GM21619 (cell line): ENCODE results near the gene PIEZO1.

Experiments used
- ATAC-seq: cut with Tn5 transposase; IDR thresholded peaks from one replicate; pipeline ENCODE4 v1.9.1; 2021; ENCODE audit not compliant: unreplicated experiment

Gene PIEZO1

DNA sequence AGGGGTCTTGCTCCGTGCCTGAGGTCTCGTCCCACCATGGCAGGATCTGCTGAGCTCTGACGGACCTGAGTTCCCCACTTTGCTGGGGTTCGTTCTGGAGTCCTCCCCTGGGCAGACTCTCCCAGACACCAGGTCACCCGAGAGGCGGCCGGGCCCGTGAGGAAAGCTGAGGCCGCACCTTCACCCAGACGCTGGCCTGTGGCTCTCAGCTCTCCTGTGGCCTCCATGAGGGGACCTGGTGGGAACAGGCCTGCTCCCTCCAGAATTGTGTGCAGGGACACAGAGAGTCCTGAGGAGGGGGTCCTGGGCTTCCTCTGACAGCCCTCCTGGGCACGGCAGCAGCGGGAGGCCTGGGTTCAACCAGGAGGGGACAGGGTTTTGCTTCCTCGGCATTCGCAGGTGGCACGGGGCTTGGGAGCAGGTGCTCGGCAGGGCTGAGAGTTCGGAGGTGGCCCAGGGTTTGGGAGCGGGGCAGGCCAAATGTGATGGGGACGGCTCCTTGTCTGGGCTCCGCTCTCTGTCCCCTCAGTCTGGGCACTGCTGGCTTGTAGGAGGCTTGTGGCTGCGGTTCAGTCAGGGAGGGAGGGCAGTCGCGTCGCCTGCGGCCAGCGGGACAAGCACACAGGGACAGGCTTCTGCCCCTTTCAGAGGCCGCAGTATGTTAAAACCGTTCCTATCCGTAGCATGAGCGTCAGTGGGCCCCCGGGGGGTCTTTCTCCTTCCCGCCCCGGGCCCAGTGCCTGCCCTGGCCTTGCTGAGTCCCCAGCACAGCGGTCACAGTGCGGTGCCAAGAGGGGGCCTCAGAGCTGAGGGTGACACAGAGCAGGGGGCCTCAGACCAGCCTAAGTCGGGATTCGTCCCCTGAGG, 90.6 kb downstream of the PIEZO1 start:
- no peak for ATAC-seq

DNA sequence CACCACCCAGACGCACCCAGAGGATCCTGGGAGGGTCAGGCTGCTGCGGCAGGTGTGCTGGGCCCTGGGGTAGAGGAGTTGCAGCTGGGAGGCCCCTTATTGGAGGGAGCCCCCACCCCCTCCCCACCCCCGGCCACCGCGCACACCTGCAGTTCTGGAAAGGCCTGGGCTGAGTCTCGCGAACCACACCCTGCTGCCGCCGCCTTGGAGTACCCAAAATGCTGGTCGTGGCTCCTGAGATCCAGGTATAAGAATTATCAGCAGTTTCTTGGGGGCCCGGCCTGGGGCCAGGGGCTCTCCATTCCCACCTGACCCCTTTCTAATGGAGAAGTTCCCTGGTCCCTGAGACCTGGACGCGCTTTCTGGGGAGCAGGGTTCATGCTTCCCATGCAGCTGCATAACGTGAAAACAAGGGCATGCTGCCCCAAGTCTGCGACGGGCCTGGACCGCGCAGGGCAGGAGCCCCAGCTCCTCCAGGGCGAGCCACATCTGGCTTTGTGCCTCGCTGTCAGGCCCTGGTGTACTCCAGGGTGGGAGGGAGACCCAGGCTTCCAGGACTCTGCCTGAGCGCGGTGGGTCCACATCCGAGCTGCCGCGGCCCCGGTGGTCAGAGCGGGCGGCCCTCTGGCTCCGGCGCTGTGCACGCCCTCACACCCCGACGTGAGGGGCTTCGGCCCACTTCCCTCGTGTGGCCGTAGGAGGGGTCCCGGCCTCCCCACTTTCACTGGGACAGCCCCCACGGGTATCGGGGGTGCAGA, 91.4 kb downstream of the PIEZO1 start:
- no peak for ATAC-seq

DNA sequence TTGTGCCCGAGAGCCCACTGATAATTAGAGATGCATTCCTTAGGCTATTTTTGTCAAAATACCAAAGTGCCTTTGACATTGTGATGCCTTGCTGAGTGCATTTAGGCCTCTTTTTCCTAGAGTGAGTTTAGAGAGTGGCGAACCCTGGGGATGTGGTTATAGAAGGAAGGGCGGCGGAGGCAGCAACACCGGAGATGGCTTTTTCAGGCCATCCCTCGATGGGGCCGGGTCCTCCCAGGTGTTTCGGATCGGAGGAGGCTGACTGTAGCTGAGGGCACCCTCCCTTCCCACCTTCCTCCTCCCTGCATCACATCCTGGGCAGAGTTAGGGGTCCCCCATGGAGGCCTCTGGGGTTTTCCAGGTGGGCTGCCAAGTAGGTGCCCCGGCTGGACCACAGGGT, 92.2 kb downstream of the PIEZO1 start:
- no peak for ATAC-seq

DNA sequence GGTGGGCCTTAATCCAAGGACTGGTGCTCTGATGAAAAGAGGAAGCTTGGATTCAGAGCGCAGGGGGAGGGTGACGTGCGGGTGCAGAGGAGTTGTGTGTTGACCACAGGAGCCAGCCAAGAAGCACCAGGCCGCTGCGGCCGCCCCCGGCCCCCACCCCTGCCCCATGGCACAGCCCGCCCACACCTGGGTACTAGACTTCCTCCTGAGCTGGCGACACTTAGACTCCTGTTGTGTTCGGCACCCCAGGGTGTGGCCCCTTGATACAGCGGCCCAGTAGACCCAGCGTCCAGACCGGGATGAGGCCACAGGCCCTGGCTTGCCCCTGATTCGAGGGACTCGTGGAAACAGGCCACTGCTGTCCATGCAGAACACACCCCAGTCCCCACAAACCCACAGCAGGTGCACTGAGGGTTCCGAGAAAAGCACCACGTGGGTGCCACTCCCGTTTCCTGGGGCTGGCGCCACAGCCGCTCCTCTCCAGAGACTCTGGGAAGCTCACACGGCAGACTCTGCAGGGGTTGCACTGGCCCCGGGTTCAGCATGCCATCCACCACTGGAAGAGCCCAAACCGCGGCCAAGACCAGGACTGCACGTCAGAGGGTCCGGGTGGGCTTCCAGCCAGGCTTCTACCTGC, 93.0 kb downstream of the PIEZO1 start:
- no peak for ATAC-seq

DNA sequence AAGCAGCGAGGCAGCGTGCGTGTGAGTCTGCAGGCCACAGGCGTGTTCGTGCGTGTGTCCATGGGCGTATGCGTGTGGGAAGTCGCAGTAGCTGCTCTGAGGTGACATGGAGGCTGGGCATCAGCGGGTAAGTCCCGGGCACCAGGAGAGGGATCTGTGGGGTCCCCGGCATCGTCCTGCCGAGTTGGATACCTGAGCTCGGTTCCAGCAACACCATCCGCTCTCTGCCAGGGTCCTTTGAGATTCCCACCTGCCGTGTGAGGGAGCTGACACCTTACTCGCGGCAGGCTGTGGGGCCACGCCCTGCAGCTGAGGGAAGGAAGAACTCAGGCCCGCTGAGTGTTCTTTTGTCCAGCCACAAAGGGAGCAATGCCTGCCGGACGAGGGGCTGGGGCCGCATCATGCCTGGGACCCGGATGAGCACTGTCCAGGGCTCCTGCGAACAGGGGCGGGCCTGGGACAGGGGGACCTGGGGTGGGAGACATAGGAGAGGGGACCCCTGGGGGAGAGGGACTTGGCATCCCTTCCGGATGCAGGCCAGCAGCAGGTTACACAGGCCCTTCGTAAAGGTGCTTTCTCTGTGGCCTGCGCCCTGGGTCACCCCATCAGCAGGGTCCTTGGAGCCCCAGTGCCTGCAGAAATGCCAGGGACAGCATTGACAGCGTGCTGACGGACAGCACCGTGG, 93.7 kb downstream of the PIEZO1 start:
- ATAC-seq = no peak

DNA sequence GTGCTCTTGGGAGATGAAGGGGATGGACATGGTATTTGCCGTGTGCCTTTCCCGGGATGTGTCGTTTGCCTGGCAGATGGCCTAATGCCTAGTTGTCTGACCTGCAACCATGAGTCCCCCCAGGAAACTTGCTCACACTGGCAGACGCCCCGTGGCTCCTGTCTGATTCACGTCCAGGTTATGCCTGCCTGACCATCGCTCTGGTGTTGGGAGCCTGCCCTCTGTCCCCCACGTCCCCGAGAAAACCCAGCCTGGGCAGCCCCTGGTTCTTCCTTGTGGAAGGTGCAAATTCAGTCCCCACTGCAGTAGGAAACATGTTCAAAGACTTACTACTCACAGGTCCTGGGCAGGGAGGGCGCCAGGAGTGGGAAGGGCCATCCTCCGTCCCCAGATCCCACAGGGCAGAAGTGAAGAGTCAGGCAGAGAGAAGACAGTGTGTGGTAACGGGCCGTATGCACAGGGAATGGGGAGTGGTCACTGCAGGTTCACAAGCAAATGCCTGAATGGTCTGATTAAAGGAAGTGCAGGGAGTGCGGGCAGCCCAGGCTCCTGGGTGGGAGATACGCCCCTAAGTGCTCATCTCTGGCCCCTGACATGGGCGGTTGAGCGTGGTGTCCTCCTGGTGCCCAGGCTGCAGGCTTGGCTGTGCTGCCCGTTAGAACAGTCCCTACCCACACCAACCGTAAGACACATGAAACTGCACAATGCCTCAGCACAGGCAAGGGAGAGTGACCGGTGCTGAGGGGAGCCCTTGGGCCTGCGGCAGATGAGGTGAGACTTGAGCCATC, 94.5 kb downstream of the PIEZO1 start:
- ATAC-seq = no peak

DNA sequence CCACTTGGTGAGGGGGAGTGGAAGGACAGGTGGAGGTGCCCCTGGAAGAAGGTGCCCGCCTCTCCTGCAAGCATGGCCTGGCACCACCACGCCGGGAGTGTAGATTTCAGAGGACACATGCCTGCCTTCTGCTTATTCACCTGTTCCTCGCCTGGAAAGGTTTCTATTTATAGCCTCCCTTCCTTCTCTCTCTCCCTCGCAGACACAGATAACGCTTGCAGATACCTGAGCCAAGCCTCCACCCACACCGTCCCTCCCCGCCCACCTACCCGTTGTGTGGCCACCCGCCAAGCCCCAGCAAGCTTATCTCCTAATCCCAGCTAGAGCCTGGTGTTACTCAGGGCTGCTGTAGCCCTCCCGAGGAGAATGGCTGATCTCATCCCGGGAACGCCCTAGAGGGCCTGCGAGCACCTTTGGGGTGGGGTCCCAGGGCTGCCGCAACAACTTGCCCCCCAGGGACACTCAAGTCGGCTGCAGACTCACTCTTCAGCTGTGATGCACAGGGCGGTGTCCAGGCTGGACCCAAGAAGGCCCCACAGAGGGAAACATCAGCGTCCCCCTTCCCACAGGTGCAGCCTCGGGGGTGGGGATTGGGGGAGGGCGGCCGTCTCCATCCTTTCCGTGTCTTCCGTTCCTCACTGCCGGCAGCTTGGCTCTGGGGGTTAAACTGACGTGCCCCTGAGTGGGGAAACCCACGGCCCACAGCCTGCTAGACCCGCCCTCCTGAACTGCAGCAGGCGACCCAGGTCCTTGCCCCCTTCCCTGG, 96.8 kb downstream of the PIEZO1 start:
- ATAC-seq = no peak

DNA sequence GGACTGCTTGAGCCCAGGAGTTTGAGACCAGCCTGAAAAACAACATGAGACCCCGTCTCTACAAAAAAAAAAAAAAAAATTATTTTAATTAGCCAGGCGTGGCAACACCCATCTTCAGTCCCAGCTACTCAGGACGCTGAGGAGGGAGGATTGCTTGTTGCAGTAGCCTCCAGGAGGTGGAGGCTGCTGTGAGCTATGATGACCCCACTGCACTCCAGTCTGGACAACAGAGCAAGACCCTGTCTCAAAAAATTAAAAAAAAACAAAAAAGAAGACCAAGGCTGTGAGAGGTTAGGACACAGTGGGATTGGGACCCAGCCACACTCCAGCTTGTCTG, 97.4 kb downstream of the PIEZO1 start:
- ATAC-seq = no peak

DNA sequence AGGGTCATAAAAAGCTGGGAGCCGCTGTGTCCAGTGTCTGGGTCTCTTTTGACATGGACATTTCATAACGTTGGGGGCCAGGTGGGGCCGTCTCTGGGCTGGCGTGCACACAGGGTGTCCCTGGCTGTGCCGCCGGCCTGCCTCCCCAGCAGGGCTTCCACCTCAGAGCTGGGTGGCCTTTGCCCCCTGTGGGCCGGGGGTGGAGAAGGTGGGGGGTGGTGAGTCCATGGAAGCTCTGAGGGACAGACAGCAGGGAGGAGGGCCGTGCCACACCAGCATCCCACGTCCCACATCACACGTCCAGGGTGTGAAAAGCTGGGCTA, 97.8 kb downstream of the PIEZO1 start:
- no peak for ATAC-seq

DNA sequence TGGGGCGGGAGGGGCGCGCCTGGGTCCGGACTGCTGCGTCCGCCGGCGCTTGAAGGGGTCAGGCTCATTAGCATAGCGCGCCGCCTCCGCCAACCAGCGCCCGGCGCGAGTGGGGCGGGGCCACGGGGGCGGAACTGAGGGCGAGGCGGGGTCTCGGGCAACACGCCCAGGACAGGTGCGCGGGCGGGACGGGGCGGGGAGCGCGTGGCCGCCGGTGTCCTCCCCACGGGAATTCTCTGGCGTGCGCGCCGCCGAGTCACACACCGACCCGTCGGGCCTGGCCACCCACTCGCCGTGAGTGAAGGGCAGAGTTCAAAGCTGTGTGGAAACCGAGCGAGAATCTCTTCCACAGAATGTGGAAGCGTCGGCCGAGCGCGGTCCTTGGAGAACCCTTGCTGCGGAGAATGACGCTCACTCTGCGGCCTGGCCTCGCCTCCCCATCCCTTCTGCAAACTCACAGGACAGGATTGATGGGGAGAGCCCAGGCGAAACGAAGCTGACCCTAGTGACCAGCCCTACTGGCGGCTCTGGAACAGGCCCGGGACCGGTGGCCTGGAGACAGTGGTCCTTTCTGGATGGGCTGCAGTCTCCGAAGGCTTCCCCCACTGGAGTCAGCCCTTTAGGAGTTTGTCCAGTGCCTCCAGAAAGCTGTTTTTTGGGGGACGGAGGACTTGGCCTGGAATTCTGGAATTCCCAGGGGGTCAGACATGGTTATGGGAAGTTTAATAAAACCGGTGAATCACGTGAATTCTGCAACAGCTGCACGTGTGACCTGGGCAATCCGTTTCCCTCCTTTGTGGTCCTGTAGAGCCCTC, 98.4 kb downstream of the PIEZO1 start, which contains the start of gene SNAI3:
Gene SNAI3 (minus strand): TSS at position 69 of the 815 bp plus-strand sequence. CDS start 101 bp downstream, outside the sequence.
- peak; percentile 63 for ATAC-seq

DNA sequence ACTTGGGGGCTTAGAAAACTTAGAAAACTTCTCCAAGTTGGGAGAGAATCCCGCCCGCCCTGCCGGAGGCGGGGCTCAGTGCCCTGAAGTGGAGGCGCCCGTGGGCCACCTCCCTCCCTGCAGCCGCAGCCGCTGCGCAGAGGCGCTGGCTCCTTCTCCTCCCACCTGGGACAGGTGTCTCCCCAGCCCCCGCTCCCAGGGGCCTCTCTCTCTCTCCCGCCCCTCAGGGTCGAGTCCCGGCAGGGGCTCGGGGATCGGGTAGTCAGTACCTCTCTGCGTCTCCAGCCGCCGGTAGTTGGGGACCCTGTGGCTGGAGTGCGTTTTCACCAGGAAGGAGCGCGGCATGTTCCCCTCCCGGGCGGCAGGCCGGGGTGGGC, 99.0 kb downstream of the PIEZO1 start:
- ATAC-seq = peak; percentile 8

DNA sequence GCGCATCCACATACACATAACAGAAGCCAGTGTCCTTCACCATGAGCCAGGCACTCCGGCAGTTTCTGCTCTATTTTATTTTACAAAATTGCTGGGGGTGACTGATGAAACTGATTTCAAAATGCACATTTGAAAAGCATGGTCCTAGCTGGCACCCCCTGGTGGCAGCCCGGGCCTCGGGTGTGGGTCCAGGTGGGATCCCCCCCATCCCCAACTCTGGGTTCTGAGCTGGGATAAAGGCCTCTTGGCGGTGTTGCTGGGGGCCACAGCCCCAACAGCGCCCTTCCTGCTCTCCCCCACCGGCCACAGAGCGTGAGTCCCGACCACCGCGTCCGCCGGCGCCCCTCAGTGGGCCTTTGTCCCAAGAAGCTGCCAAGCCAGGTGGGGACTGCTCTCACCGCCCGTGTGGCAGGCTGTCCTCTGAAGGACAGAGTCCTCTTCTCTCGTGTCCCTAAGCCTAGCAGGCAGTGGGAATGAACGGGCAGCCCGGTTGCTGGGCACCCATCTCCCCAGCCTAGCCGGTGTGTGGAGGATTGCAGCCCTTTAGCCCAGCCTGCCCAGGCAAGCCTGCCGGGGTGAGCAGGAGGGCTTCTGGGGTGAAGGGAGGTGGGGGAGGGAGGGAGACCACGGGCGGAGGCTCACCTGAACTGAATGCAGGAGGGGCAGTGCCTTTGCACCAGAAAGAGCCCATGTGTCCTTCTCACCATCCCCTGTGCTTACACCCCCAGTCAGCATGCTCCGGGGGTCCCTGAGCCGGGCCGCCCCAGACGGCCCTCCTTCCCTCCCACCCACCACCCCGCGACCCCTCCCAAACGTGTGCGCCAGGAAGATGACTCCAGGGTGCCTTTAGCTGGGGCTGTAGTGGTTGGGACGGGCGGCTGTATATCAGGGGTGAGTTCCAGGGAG, 99.6 kb downstream of the PIEZO1 start:
- no peak for ATAC-seq

DNA sequence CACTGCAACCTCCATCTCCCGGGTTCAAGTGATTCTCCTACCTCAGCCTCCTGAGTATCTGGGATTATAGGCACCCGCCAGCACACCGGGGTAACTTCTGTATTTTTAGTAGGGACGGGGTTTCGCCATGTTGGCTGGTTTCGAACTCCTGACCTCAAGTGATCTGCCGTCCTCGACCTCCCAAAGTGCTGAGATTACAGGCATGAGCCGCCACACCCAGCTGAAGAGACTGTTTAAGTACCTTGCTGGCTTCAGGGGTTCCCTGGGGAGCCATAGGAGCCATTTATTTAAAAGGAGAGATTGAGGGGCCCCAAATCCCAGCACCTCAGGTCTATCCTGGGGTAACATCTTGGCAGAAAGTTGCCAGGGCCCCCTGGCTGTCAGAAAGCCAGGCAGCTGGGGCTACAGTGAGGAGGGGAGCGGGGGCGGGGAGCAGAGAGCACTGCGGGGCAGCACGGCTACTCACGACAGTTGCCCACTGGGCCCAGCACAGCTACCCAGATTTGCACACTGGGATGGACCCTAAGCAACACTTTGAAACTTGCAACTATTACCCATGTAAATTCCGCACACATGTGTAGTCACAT, 100.4 kb downstream of the PIEZO1 start:
- no peak for ATAC-seq

DNA sequence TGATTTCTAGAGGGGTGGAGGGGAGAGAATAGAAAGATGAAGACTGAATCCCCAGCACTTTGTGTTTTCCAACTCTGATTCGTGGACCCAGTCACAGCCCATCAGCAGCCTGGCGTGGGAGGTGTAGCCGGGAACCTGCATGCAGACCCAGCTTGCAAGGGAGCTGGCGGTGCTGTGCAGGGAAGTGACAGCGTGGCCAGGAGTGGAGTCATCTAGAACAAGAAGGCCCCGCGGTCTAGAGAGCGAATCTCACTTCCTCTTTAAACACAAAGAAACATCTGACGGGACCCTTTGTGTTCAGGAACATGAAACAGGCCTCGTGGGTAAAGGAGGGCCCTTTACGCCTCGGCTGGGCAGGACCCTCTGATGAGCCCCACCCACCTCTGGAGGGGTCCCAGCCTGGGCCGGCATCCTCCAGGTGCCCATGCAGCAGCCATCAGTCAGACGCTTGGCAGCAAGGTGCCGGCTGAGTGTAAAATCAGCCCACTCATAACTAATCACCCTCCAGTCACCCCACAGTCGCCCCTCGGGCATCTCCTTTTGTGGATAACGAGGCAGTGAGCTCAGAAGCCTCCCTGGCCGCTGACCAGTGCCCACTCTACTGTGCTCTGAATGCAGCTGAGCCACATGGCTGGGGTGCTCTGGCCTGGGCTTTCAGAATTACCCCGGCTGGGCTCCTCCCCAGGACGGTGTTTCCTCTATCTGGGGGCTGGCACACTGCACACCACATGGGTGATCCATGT, 103.1 kb downstream of the PIEZO1 start:
- peak; percentile 66 for ATAC-seq

DNA sequence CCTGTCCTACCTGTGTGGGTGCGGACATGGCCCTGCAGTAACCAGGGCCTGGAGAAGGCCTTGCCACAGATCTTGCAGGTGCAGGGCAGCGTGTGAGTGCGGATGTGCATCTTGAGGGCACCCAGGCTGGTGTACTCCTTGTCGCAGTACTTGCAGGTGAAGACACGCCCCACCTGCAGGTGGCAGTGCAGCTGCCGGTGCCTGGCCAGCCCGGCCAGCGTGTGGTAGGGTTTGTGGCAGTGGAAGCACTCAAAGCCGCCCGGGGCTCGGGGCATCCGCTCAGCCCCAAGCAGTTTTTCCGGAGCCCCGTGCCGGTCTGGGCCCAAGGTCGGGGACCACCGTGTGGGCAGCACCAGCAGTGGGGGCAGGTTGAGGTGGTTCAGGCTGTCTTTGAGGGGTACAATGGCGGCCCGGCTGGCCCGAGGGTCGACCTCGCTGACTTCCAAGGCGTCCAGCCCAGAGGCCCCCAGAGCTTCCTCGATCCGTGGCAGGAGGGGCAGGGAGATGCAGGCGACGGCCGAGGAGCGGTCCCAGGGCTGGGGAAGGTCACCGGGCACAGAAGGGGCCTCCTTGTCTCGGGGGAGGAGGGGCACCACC, 103.8 kb downstream of the PIEZO1 start:
- ATAC-seq = peak; percentile 20

DNA sequence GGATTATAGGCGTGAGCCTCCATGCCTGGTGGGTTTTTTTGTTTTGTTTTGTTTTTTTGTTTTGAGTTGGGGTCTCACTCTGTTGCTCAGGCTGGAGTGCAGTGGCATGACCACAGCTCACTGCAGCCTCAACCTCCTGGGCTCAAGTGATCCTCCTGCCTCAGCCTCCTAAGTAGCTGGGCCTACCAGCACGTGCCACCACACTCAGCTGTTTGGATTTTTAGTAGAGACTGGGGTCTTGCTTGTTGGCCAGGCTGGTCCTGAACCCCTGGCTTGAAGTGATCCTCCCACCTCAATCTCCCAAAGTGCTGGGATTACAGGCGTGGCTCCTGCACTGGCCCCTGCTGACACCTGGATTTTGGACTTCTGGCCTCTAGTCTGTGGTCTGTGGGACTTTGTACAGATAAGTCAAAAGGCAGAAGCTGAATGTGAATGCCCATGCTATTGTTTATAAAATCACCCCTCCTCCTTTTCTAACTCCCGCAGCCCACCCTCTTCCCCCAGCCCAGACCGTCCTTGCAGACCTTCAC, 104.4 kb downstream of the PIEZO1 start:
- no peak for ATAC-seq
